Ramos (cell line): ENCODE data around the gene RYR3.

ENCODE experiments used
- in situ Hi-C: fragments of 300-500 bp; cut with MboI; formaldehyde crosslinking; loops from one replicate; pipeline ENCODE4 v1.14.3; 2022; ENCODE audit warnings: low sequenced_read_pairs; ENCODE audit not compliant: unreplicated experiment

Gene RYR3

DNA sequence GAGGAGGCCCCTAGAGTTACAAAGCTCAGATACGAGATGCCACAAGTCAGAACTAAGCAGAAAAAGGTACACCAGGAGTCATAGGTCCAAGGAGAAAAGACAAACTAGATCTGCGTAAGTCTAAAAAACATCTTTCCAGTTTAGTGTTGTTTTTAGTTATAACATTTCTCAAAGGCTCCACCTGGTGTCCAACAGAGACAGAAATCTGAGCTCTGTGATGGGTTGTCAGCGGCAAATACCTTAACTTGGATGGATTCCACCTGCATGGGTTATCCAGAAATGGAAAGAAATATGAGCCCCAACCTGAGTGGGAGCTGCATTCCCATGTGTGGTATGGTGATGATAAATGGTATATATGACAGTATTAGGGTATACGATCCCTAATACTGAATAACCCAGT is 418.9 kb downstream of the RYR3 start:
- in situ Hi-C loops: no loop called here

DNA sequence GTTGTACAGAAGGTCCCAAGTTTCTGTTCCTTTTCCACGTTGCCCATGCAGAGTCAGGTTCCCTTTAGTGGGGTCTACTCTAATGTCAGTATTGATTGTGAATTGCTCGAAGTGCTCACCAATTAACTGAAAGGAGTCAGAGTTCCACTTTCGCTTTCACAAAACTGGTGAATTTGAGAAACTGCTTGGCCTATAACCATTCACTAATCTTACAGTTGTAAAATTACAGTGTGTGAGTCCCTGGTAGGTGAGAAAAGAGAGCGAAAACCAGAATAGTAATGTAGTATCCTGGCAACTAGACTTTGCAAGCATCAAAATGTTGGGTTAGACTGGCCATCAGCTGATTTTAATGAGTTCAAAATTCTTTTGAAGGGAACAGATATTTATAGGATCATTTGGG is 420.0 kb downstream of the RYR3 start:
- in situ Hi-C loops: no loop called here

DNA sequence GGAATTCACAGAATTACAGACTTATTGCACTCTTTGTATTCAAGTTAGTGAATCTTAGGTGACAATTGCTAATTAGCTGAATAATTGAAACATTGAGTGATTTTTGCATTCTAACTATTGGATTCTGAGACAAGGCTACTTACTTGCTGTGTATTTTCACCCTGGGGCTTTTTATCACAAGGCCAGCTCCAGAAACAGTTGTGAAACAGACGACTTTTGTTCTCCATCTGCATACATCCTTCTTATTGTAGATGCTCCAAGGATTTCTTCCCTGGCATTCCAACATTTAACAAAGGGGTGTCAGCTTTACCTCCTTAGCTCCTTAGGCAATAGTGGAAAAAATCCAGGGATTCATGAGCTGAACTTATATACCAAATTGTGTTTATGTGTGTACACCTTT is 424.4 kb downstream of the RYR3 start:
- in situ Hi-C loops: no loop called here

DNA sequence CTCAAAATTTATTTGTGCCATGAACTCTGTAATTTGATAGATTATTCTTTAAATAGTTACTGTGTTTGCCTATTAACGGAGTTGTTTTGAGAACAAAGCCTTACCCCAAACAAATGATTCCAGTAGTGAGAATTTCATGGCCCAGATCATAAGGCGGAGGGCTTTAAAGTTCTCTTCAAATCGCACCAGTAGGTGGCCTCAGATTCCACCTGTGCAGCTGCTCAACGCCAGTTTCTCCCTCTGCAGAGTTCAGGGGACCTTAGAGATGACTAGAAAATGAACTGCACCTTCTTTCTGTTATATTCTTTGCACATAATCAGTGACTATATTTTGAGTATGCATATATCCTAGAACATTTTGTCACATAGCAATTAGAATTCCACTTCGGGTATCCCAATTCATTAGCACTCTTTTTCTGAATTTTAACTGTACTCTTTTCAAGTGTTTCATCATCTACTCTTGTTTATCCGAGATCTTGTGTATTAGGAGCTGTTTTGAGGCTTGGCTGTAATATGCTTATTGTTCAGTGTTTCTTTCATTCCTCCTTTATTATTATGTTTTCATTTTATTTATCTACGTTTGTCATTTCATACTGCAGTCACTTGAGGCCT is 425.0 kb downstream of the RYR3 start:
- in situ Hi-C loops: no loop called here

DNA sequence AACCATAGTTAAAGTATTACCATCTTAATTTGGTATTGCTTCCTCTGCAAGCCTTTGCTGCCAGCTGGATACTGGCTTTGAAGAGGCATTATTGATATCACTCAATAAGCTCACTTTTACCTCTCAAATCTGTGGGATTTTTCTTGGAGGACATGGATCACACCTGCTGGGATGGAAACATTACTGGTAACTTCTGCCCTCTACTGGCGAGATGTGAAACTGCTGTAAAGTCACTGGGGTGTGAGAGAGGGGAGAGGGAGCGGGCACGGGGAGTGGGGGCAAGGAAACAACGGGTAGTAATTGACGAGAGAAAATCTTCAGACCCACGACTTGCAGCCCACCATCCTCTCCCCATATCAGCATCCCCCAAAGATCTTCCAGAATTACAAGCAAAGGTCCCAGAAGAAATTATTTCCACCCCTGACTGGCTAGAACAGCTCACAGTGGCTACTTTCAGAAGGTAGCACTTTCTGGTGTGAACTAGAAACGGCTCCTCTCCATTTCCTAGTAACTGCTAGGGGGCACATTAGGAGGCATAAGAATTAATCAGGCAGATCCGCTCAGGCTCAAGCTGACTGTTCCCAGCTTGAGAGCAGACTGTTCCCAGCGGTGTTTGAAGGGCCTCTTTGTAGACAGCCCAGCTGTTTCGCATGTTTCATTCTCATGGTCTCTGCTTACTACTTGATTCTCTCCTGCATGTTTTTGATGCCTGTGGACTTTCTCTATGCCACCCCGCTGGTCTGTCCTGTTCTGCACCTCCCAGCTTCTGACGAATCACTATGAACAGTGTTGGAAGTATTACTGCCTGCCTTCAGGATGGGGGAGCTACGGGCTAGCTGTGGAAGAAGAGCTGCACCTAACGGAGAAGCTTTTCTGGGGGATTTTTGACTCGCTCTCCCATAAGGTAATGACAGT is 427.2 kb downstream of the RYR3 start:
- in situ Hi-C loops: no loop called here

DNA sequence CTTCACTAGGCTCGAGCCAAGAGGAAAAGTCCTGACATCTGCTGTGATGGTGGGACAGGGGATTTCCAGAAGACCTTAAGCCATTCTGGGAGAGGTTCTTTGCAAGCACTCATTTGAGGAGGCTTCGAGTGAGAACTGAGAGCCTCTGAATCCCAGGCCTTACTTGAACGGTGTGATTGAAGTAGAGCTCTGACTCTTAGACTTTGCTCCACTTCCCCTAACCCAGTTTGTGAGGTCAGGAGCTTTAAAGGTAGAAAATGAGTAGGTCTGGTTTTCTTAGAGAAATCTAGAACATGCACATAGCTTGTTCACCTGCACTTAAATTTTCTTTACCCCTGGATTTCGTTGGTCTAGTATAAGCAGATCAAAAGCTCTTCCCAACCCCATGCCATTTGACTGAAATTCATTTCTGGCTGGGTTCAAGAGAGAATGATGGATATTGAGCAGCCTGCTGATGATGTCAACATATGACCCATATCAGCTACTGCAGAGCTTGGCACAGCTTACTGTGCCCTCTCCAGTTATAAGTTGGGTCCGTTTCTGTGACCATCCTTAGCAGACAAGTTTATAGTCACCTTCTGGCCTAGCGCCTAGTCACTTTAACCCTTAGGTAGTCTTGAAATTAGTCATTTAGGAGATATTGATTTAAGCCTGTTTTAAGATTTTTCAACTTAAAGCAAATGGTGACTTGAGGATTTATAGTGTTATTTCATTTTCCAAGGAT is 428.3 kb downstream of the RYR3 start:
- in situ Hi-C loops: no loop called here

DNA sequence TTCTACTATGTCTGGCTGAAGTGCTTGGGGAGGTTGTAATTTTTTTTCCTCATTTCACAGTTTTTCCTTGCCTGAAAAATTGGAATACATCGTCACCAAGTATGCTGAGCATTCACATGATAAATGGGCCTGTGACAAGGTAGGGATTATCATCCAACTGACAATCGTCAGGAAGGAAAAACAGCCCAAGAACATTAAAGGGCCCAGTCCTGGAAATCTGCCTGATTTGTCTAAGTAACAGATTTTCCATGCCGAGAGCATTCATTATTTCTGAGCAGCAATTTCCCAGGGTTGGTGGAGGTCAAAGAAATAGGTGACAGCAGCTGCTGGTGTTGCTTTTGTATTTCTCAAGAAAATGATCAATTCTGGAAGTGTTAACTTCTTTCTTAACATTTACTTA is 431.5 kb downstream of the RYR3 start:
- in situ Hi-C loops: no loop called here

DNA sequence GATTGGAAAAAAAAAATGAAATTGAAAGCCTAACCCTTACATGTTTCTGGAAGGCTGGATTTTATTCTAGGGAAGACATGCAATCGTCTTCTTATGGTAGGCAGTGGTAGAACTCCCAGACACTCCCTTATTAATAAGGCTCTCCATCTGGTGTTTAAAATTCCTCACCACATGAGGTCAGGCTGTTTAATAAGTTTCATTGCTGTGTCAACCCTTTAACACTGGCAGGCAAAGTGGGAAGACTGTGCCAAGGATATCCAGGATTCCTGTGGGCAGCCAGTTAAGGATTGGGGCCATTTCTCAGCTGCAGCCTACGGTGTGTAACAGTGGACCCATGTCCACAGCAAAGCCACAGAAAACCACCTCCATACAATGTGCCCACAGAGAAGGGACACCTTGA is 432.0 kb downstream of the RYR3 start:
- in situ Hi-C loops: no loop called here

DNA sequence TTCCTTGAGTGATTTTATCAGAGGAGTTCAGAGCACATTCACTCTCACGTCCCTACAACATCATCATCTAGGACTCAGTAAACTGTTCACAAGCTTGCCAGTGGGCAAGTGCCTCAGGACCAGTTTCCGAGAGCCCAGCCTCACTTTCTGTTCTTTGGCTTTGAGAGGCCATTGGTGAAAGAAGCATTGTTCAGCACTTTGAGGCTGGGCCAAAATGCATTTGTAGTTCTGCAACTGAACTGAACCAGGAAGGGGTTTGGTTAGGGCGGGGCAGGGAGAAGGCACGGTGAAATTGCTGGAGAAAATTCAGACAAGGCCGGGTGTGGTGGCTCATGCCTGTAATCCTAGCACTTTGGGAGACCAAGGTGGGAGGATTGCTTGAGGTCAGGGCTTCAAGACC is 435.4 kb downstream of the RYR3 start:
- in situ Hi-C loops: no loop called here

DNA sequence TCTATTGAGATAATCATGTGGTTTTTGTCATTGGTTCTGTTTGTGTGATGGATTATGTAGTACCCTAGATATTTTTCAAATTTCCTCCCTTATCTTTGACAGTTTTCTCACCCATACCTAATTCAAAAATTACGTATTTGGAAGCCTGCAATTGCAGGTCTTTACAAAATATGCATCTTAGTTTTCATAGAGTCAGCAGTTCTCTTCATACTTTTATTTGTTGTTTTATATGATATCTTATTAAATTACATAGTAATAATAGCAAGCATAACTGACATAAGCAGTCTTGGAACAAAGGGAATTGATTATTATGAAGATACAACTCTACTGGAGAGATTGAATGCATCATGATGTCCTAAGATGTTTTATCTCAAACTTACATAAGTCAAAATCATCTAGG is 442.2 kb downstream of the RYR3 start:
- in situ Hi-C loops: no loop called here

DNA sequence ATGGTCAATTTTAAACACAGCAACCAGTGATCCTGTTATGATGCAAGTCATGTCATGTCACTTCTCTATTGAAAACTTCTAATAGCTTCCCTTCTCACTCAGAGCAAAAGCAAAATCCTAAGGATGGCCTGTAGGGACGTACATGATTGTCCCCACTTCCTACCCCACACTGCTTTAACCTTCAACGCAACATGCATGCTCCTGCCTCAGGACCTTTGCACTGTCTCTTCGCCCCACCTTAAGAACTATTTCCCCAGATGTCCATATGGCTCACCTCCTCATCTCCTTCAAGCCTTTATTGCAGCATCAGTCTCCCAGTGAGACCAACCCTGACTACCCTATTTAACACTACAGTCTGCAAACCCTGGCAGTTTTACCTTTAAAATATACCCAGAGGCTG is 443.5 kb downstream of the RYR3 start:
- in situ Hi-C loops: no loop called here

DNA sequence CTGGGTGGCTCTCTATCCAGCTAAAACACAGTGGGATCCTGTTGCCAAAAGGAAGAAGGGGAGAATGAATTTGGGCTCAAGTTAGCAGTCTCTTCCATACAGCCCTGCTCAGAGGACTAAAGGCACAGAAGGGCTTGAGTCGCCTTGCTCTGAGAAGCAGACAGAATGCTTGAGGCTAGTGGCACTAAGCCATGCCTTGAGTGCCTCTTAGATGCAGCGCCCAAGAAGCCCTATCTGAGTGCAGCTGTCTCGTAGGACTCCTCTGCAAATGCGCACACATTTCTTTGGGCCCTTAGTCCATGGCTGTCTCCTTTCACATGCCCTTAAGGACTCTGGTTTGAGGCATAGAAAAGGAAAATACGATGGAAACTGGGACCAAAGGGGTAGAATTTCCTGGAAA is 446.2 kb downstream of the RYR3 start:
- in situ Hi-C loops: no loop called here

DNA sequence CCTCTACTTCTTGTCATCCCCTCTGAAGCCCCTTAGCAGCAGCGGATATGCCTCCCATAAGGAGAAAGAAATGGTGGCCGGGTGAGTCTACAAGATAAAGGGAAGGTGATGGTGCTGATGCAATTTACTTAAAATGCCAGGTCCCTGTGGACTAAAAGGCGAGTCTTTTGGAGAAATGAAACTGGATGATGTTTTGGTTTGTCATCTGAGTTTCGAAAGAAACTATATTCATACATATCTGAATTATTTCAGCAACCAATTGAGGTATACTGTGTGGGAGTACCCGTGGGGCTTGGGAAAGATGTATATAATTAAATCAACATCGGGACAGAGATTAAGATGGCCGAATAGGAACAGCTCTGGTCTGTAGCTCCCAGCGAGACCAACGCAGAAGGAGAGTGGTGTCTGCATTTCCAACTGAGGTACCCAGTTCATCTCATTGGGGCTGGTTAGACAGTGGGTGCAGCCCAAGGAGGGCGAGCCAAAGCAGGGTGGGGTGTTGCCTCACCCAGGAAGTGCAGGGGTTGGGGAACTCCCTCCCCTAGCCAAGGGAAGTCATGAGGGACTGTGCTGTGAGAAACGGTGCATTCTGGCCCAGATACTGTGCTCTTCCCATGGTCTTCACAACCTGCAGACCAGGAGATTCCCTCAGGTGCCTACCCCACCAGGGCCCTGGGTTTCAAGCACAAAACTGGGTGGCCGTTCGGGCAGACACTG is 446.9 kb downstream of the RYR3 start:
- in situ Hi-C loops: no loop called here

DNA sequence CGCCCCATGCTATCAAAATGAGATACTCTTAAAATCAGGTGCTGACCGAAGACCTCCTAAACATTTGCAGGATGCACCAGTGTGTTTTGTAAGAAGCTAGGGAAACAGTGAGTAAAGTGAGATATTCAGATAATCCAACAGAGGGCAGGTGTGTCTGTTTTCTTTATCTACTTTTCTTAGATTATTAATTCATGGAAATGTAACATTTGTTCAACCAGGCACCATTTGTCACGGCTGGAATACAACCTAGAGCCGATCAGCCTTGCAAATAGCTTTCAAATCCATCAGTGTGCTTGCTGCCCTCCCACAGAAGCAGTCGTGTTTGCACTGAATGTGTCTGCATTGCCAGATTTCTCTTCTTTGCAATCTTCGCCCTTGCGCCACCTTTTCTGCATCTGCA is 455.6 kb downstream of the RYR3 start:
- in situ Hi-C loops: no loop called here

DNA sequence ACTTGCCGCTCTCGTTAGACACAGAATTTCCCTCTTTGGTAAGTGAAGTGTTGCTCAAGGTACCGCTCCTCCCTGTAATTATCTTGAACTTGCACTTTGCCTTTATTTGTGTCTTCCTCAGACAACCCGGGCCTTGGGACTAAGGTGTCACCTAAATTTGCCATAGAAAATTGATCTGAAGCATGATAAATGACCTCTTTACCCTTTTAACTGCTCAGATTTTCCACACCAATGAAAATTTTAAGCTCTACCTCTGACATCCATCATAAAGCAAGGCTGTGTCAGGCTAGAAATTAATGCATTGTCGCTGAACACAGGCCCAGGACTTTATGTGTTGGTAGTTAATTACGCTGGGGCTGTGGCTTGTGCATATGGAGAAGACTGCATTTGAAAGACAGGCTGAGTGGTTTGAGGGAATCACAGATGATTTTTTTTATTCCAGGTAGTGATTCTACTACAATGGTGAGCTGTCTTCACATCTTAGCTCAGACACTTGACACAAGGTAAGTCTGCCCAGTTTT is 458.0 kb downstream of the RYR3 start:
- in situ Hi-C loops: no loop called here

DNA sequence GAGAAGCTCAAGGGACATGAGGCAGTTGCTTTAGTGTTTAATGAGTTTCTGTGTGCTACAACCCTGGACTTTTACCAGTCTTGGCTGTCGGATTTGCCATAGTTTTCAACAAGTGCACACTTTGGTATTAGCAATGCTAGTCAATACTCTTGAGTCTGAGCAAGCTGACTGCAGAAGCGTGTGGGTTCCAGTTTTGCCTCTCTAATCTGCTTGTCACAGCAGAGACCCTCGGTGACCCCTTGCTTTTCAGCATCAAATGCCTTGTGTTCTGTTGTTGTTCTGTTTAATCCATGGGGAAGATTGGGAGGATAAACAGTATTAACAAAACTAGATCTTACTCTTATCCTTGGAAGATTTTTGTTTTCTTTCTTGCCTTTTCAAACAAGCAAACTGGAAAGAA is 463.2 kb downstream of the RYR3 start:
- in situ Hi-C loops: no loop called here

DNA sequence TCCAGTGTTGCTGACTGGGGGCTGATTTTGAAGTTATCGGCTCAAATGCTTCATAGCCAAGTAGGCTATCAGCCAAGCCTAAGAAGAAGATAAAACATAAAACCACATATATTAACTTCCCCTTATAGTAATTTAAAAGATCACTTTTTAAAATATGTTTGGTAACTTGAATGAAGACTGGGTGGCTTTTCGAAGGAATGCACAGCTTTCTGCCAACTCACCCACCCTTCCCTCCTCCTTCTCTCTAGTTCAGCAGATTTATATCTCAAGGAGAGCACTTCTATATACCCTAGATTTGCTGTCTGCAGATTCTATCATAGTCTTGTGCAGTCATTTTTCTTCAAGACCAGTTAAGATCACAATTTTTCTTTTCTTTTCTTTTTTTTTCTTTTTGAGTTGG is 468.1 kb downstream of the RYR3 start:
- in situ Hi-C loops: no loop called here

DNA sequence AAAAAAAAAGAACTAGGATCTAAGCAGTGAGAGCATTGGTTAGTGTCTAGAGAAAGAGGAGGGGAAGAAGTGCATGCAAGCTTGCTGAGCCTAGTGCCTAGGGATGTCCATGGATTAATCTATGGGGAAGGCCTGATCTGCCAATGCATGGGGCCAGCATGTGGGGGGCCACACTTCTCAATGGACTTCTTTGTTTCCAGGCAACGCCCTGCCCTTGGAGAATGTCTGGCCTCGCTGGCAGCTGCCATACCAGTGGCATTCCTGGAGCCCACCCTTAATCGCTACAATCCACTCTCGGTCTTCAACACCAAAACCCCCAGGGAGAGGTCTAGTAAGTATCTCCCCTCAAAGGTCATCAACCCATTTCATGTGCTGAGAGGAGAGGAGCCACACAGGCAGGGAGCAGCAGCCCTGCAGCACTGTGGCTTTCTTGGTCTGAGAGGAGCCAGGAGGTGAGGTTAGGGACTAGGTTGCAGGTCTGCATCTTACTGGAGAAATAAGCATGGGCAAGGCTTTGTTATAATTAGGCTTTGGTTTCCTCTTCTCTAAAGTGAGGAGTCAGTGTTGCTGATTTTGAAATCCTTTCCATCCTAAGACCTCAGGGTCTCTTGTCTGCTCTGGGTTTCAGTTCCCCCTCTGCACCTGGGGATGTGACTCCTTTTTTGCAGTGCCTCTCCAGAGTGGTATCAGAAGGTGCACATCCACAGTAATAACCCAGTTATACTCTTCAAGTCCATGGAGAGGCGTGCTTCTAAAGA is 469.4 kb downstream of the RYR3 start:
- in situ Hi-C loops: no loop called here

DNA sequence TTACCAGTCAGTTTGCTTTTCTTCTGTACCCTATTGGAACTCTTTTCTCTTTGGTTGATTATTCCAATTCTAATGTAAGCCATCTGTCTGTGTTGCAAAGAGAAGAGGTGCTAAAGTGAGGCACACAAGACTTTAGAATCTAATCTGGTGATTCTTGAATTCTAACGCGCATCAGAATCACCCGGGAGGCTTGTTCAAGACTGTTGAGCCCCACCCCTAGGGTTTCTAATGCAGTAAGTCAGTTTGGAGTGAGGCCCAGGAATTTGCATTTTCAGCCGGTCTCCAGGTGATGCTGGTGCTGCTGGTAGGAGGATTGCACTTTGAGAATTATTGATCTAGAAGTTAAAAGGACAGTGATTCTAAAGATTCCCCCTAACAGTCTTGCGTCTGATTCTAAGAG is 472.2 kb downstream of the RYR3 start:
- in situ Hi-C loops: no loop called here

DNA sequence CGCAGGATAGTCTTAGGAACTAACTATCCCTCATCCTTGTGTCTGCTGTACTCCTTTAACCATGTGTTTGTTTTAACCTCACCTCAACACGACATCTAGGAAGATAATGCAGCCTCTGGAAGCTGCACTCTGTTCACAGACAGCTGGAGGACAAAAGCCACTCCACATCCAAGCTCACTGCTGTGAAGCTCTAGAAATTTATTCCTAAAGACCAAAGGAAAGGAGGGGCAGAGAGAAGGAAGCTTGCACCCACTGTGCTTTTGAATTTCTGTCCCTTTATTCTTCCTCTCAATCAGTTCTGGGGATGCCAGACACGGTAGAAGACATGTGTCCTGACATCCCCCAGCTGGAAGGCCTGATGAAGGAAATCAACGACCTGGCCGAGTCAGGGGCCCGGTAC is 474.6 kb downstream of the RYR3 start:
- in situ Hi-C loops: no loop called here
